IMR-90 (cell line): ENCODE measurements around the gene CFAP20.

ENCODE experiments used
- CEBPB ChIP-seq: IDR thresholded peaks from 2 replicates; pipeline ENCODE4 v1.6.1; 2012; ENCODE audit warnings: low read depth, low read length, improper control_type of control experiment
- MAZ ChIP-seq: IDR thresholded peaks from 2 replicates; pipeline ENCODE4 v1.6.1; 2012; ENCODE audit warnings: low read depth, mild to moderate bottlenecking, low read length, improper control_type of control experiment, moderate library complexity, borderline replicate concordance
- NFE2L2 ChIP-seq: fragments of 150-350 bp; IDR thresholded peaks from 2 replicates; pipeline ENCODE4 v1.6.1; 2016; ENCODE audit warnings: low read depth, mild to moderate bottlenecking, low read length
- POLR2A ChIP-seq: IDR thresholded peaks from 2 replicates; pipeline ENCODE4 v1.6.1; 2012; ENCODE audit warnings: mild to moderate bottlenecking, low read depth, low read length
- RAD21 ChIP-seq: IDR thresholded peaks from 2 replicates; pipeline ENCODE4 v1.6.1; 2012; ENCODE audit warnings: low read length, improper control_type of control experiment
- TF ChIP-seq, protein P1 (sequence below): conservative IDR thresholded peaks from 2 replicates; pipeline ENCODE4 v1.5.1; 2012; ENCODE audit warnings: mild to moderate bottlenecking, low read depth, low read length, improper control_type of control experiment

DNA sequence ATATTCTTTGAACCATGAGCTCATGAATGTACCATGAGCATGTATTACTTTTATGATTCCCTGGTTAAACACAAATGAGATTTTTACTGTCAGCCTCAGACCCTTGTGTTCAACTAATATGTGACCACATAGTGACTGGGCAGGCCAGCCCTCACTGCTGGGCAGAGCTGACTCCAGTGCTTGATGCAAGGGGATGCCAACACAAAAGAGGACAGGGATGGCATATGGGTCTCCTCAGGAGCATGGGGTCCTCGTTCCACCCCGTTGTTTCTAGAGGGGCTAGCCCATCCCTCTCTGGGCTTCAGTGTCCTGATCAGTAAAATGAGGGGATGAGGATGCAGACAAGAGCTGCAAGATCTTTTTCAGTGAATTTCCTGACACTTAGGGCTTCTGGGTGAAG lies 19.3 kb downstream of the CFAP20 start:
- TF ChIP-seq, protein P1, sequence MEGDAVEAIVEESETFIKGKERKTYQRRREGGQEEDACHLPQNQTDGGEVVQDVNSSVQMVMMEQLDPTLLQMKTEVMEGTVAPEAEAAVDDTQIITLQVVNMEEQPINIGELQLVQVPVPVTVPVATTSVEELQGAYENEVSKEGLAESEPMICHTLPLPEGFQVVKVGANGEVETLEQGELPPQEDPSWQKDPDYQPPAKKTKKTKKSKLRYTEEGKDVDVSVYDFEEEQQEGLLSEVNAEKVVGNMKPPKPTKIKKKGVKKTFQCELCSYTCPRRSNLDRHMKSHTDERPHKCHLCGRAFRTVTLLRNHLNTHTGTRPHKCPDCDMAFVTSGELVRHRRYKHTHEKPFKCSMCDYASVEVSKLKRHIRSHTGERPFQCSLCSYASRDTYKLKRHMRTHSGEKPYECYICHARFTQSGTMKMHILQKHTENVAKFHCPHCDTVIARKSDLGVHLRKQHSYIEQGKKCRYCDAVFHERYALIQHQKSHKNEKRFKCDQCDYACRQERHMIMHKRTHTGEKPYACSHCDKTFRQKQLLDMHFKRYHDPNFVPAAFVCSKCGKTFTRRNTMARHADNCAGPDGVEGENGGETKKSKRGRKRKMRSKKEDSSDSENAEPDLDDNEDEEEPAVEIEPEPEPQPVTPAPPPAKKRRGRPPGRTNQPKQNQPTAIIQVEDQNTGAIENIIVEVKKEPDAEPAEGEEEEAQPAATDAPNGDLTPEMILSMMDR, result no peak
- TF ChIP-seq RAD21, result no peak
- no peak for TF ChIP-seq CEBPB
- no peak for TF ChIP-seq POLR2A
- no peak for TF ChIP-seq NFE2L2
- no peak for TF ChIP-seq MAZ
